ENCODE data around the gene RNF13.

GRCh38 chr3:149900322-149900721 lies 87.3 kb downstream of the RNF13 start:
- TF ChIP-seq POLR2A (IDR thresholded peaks at IDR 0.05; ENCODE audit: low read length) (no peak), GATA1 (IDR thresholded peaks at IDR 0.05; ENCODE audit: low read depth, low read length) (no peak)
